ENCODE data around the gene IDH1.
"Not testable (repeated sequence)": the region's sequence is repeated elsewhere in the genome, so short reads cannot be mapped to it uniquely, and the experiment has no call there.

Gene IDH1

DNA sequence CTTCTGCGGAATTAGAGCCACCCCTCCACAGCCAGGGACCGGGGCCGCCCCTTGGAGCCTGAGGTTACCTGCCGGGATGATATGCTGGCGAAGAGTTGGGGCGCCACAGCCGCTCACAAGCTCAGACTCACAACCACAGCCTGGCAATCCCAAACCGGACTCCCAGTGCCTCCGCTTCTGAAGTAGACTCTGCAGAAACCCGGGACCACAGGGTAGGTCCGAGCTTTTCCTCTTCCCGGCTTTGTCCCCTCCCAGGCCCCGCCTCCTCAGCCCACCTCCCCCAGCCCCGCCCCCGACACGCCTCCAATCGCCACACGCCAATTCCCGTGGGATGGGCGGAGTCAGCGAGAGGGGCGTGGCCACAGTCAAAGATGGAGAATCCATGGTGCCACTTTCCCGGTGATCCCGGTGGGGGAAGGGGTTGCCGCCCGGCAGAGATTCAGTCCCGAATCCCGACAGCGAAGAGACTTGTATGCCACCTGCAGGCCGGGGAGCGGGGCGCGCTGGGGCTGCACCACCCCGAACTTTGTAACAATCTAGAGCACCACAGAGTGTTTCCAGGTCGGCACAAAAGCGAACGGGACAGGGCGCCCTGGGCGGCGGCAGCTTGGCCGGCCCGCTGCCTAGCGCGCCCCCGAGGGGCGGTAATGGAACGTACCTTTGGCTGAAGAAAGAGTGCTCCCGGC is at the start of gene IDH1:
Gene IDH1 (minus strand): TSS at position 201 of the 686 bp plus-strand sequence. CDS start 3,520 bp downstream, outside the sequence.
- DNase-seq (ENCODE audit: low read depth) = peak; percentile 56

- no peak for DNase-seq (ENCODE audit: low read depth)
These were observed 49.3 kb upstream of the IDH1 start for GRCh38 chr2:208304157-208304556.

GRCh38 chr2:208300847-208301618 is 46.2 kb upstream of the IDH1 start:
- DNase-seq (ENCODE audit: low read depth) = no peak

GRCh38 chr2:208297961-208298360 is 43.1 kb upstream of the IDH1 start:
- DNase-seq (ENCODE audit: low read depth) = no peak

DNA sequence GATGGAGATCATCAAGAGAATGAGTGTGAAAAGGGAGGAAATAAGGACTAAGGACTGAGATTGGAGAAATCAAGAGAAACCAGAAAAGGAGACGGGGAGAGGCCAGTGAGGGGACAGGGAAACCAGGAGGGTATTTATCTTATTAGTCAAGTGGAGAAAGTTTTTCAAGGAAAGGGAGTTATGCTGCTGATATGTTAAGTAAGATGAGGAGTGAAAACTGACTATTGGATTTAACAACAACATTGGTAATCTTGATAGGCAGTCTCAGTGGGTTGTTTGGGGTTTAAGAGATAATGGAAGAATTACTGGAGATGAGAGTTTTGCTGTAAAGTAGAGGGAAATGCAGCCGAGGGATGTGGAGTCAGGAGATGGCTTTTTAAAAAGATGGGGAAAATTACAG is 41.7 kb upstream of the IDH1 start:
- DNase-seq (ENCODE audit: low read depth) = no peak

- no peak for DNase-seq (ENCODE audit: low read depth)
These were observed 41.0 kb upstream of the IDH1 start for GRCh38 chr2:208295834-208296233.

DNA sequence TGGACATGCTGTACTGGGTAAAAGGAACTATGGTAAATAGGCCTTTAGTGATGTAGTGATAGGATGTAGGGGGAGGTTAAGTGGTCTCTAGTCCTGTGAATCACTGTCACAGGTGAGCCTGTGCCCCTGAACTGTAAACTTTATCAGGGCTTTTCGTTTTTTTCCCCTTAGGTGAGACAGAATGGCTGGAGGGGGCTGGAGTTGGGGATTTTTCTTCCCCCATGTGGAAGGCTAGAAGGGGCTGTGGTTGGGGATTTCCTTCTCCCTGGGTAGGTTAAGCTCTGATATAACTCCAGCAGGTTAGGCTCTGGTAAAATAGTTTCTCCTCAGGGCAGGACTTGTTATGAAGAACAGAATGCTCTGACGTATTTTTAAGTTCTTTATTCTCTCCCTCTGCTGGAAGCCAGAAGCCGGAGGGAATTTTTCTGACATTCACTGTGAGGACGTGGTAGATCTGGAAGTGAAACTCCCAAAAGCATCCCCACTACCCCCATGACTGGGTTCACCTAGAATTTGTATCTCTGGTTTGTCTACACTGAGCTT is 39.7 kb upstream of the IDH1 start:
- DNase-seq (ENCODE audit: low read depth) = no peak

GRCh38 chr2:208285853-208286252 is 31.0 kb upstream of the IDH1 start:
- no peak for DNase-seq (ENCODE audit: low read depth)

DNA sequence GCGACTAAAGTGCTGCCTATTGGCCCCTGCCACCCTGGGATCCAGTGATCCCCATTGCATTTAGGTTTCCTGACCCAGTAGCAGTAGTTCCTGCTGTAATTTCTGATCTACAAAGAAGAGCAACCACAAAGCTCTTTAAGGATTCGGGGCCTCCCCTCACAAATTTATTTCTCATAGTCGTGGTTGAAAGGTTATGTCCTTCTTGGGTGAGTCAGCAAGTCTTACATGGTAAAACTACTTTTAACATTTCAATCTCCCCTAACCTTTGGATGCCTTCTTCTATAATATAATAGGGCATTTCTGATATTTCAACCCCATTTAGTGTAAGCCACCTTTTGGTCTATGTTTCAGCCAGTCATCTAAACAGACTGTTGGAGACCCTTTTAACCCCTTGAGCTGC is 26.1 kb upstream of the IDH1 start:
- DNase-seq (ENCODE audit: low read depth) = peak; percentile 22

DNA sequence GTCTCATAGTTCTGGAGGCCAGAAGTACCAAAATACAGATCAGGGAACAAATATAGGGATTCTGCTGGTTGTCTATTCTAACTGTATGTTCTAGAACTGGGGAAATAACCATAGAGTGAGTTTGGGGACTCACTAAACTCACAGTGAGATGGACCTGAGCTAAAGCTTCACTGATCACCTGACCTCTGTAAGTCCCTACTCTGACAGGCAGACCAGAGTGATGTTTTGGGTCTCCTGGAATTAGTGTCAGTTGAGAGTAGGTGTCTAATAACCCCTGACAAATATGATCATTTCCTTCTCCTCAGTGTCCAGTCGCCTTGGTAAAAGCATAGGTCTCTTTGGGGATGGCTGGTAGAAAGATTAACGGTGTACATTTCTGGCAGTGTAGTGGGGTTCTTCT is 25.4 kb upstream of the IDH1 start:
- DNase-seq (ENCODE audit: low read depth) = no peak

- no peak for DNase-seq (ENCODE audit: low read depth)
These were observed 24.4 kb upstream of the IDH1 start for GRCh38 chr2:208279236-208279635.

DNA sequence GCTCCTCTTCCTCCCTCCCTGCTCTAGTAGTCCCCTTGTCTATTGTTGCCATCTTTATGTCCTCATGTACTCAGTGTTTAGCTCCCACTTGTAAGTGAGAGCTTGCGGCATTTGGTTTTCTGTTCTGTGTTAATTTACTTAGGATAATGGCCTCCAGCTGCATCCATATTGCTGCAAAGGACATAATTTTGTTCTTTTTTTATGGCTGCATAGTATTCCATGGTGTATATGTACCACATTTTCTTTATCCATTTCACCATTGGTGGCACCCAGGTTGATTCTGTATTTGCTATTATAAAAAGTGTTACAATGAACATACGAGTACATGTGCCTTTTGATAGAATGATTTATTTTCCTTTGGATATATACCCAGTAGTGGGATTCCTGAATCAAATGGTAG is 23.7 kb upstream of the IDH1 start:
- no peak for DNase-seq (ENCODE audit: low read depth)

DNA sequence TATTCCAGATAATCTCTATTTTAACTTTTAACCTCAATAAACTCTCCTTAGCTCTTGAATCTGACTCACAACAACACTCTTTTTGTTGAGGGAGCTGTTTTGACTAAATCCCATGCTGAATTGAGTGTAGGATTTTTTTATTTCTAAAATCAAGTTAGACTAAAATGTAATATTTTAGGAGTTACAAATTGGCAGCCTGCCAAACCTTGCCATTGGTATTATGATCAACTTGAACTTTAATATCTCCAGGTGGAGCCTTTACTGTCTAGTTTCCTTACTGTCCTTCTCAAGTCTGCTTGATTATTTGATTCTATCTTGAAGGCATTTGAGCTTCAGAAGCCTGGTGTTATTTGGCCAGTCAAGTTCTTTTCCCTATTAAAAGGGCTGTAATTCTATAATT is 19.9 kb upstream of the IDH1 start:
- no peak for DNase-seq (ENCODE audit: low read depth)

DNA sequence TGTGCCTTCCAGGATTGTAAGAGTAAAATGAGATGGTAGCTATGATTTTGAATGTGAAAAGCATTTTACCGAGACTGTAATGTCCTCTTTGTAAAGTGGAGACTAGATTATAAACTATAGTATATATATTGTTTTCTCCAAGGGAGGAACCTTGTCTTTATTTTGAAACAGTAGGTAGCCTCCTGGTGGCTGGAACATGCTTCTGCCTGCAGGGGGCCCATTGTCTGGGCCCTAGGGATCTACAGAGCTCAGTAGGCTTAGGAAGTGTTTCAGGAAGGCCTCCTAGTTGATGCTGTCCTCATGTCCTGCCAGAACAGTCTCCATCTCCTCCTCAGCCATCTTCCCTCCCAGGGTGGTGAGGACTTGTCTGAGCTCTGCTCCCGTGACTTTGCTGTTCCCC is 14.2 kb upstream of the IDH1 start:
- DNase-seq (ENCODE audit: low read depth) = no peak

DNA sequence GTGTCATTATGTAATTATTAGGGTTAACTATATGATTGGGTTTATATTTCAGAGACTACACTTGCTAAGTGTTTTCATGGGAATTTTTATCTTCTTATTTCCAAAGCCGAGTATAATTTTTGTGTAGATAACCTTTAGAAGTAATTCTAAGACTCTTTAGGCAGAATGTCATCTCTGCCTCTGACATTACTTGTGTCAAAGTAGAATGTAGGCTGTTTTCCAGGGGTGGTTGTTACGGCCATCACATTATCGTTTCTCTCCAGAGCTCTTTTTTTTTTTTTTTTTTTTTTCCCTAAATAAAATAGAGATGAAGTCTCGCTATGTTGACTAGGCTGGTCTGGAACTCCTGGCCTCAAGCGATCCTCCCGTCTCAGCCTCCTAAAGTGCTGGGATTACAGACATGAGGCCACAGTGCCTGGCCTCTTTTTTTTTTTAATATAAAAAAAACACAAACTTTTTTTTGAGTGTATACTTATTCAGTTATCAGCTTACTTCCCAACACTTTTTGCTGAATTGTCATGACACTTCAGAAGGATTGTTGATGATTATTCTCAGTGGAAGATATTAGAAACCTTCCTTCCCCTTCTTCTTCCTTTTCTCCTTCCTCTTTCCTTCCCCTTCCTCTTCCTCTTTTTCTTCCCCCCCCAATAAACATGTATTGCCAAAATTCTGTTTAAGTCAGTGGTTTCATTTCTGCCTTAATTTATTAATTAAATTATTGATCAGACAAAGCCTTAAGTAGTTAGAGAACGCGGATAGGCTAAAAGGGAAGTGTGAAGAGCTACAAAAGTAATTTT is 13.5 kb upstream of the IDH1 start:
- no peak for DNase-seq (ENCODE audit: low read depth)

- DNase-seq (ENCODE audit: low read depth) = not testable (repeated sequence)
These were observed 12.7 kb upstream of the IDH1 start for GRCh38 chr2:208267526-208267925.

- no peak for DNase-seq (ENCODE audit: low read depth)
These were observed 12.1 kb upstream of the IDH1 start for GRCh38 chr2:208266936-208267335.

- DNase-seq (ENCODE audit: low read depth) = no peak
These were observed 11.7 kb upstream of the IDH1 start for GRCh38 chr2:208266553-208266893.

- DNase-seq (ENCODE audit: low read depth) = peak; percentile 90
These were observed 11.1 kb upstream of the IDH1 start, which contains the start of gene PIKFYVE for GRCh38 chr2:208265801-208266552. Gene PIKFYVE (plus strand): TSS chr2:208266255. CDS start chr2:208271520, 5,265 bp downstream.

DNA sequence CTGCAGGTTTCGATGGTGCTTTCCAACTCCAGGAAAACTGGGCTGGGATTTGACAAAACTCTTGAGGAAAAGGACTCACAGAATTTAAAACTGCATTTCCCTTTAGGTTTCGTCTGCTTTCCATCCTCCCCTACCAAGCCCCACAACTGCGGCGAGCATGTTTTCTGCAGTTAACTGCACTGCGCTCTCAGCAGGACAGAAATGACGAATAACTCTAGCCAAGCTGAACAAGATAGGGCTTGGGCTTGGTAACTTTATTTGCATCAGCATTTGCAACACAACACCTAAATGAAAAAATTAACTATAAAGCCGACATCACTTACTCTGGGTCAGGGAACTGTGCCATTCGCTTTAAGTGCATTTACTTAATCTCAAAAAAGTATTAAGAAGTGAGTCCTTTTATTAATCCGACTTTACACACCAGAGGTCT is 10.5 kb upstream of the IDH1 start:
- DNase-seq (ENCODE audit: low read depth) = no peak

All from non-pigmented ciliary epithelial cell (primary cell).